Medulla oblongata (tissue), 1 donor: ENCODE measurements around the gene PRKN.
"Not testable (repeated sequence)": the region's sequence is repeated elsewhere in the genome, so short reads cannot be mapped to it uniquely, and the experiment has no call there.

Experiments
- DNase-seq: peaks from one replicate; pipeline ENCODE4 v3.0.0-alpha.2; 2015; ENCODE audit errors: extremely low spot score

Gene PRKN

DNA sequence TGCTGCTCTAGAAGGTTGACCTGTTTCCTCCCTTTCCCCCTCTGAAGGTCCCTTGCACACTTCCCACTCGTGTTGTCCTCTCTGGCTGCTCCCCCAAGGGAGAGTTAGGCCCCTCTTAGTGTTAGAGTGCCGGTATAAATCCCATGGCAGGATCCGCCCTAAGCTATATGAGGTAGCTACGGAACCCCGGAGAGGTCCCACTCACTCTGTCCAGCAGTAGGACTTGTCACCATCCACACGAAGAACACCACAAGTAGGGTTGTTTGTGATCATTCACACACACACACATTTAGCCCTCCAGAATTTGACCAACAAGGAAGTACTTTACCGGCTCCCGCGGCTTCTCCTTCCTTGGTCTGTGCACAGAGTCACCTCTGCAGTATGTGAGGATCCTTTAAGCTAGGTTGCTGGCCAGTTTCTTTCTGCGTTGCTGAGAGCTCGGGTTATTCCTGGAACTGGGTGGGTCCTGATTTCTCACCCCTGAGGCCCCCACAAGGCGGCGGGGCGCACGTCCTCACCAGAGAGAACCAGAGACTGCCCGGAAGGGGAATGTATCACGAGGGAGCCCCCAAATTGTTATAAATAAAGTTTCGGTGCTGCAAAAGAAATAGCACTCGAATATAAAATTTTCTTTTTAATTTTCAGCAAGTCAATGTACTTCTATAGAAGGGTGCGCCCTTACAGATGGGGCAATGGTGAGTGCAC is 1412.9 kb downstream of the PRKN start:
- DNase-seq: not testable (repeated sequence)

GRCh38 chr6:161313940-161314509 is 1413.5 kb downstream of the PRKN start:
- DNase-seq: no peak

GRCh38 chr6:161313475-161313874 is 1414.1 kb downstream of the PRKN start:
- not testable (repeated sequence) for DNase-seq

GRCh38 chr6:161309774-161310173 is 1417.8 kb downstream of the PRKN start:
- not testable (repeated sequence) for DNase-seq

GRCh38 chr6:161308075-161308655 is 1419.4 kb downstream of the PRKN start:
- no peak for DNase-seq

- no peak for DNase-seq
Measured at GRCh38 chr6:161305860-161306259, 1421.7 kb downstream of the PRKN start.

DNA sequence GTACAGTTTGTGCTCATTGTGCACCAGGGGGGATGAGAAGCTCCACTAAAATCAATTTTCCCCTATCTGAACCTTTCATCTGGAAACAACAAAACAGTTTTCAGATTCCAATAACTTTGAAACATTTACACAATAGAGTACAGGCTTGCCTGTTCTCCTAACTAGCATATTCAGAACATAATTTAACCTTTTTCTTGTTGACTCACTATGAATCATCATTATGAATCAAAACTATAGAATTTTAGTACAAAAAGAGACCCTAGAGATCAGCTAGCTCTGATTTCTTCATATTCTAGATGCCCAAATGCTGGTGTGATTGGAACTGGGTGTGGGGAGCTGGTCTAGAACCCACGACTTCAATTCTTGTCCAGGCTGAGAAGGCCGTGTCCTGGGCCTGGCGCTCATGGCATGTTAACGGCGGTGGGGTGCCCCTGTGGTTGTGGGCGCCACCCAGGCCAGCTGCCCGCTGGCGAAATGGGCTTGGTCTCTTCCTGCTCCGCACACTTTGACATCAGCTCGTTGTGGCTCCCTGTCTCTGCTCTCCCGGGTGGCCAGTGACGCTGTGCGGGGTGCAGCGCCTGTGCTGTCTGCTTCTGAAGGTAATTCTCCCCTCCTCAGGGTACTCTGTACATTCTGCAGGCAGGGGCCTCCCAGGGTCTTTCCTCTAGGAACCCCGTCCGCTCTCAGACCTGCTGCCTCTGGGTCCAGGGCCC is 1423.8 kb downstream of the PRKN start:
- no peak for DNase-seq

GRCh38 chr6:161302949-161303348 is 1424.6 kb downstream of the PRKN start:
- DNase-seq: no peak

DNA sequence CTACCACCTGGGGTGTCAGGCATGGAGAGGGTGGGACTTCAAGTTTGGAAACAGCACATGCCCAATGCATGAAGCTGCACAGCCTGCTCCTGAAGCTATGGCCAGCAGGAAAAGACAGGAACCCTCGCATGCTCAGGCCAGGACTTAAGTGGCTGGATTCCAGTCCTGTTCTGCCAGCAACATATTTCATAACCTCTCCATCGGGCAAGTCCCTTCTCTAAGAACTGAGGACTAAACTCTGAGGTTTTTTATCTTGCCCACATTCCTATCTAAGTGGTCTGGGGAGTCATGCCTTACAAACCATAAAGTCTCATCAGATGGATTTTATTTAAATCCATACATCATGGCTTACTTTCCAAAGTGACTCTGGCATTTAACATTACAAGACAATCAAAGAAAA is 1426.2 kb downstream of the PRKN start:
- no peak for DNase-seq

GRCh38 chr6:161300823-161301222 is 1426.7 kb downstream of the PRKN start:
- DNase-seq: no peak

DNA sequence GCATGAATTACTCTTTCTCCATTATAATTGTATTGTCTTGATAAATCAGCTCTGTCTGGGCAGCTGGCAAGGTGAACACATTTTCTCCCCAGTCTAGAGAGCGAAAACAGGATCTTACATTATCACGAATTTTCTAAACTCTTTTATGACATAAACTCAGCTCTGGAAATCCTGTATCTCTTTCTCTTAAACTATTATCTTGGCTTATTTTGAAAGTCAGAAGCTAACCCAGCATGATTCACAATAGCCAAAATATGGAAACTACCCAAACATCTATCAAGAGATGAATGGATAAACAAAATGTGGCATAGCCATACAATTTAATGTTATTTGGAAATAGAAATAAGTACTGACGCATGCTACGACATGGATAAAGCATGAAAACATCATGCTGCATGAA is 1427.8 kb downstream of the PRKN start:
- DNase-seq: no peak
